Activated CD8-positive, alpha-beta memory T cell treated with anti-CD3 and anti-CD28 coated beads, Interleukin-2, amount 50 U/mL, for 48 hours (primary cell): ENCODE measurements around the gene NFKB2.

ENCODE experiments used
- DNase-seq: peaks from one replicate; pipeline ENCODE4 v3.0.0-alpha.2; 2020

NFKB2 gene

DNA sequence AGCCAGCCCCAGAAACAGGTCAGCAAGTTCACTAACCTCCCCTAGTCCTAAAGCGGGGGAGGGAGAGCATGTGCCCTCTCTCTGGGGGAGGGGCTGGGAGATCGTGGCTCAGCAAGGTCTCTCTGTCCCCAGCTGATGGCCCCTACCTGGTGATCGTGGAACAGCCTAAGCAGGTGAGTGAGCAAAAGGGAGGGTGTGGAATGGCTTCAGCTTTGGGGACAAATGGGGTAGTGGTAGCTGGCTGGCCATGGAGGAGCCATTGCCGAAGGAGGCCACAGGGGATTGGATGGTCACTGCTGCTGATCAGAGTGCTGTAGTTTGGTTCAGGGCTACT is 779 bp downstream of the NFKB2 start:
- no peak for DNase-seq

DNA sequence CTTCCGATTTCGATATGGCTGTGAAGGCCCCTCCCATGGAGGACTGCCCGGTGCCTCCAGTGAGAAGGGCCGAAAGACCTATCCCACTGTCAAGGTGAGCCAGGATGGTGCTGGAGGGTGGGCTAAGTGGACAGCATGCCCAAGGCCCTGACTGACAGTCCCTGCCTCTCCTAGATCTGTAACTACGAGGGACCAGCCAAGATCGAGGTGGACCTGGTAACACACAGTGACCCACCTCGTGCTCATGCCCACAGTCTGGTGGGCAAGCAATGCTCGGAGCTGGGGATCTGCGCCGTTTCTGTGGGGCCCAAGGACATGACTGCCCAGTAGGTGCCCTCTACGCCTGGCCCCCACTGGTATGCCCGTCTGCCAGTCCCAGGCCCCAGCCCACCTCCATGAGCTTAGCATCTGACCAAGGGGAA is 1.2 kb downstream of the NFKB2 start:
- DNase-seq: no peak

DNA sequence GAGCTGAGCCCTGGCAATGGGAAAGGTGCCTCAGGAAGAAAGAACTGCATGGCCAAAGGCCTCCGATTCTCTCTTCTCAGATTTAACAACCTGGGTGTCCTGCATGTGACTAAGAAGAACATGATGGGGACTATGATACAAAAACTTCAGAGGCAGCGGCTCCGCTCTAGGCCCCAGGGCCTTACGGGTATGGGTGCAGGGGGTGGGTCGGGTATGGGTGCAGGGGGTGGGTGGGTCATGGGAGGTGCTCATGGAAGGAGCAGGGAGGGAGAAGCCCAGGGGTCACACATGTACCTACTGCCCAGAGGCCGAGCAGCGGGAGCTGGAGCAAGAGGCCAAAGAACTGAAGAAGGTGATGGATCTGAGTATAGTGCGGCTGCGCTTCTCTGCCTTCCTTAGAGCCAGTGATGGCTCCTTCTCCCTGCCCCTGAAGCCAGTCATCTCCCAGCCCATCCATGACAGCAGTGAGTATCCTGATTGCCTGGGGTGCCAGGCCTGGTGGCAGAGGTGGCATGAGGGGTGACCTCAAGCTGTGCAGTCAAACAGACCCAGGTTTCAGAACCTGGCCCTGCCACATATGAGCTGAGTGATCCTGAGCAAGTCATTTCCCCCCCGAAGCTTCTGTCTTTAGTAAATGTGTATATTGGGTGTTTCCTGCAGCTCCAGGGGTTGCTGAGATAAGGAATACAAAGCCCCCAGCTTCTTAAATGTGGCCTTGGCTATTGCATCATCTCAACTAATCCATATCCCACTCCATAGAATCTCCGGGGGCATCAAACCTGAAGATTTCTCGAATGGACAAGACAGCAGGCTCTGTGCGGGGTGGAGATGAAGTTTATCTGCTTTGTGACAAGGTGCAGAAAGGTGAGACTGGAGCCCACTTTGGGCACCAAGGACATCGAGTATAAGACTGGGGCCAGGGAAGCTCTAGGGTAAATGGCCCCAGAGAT is 2.0 kb downstream of the NFKB2 start:
- no peak for DNase-seq

DNA sequence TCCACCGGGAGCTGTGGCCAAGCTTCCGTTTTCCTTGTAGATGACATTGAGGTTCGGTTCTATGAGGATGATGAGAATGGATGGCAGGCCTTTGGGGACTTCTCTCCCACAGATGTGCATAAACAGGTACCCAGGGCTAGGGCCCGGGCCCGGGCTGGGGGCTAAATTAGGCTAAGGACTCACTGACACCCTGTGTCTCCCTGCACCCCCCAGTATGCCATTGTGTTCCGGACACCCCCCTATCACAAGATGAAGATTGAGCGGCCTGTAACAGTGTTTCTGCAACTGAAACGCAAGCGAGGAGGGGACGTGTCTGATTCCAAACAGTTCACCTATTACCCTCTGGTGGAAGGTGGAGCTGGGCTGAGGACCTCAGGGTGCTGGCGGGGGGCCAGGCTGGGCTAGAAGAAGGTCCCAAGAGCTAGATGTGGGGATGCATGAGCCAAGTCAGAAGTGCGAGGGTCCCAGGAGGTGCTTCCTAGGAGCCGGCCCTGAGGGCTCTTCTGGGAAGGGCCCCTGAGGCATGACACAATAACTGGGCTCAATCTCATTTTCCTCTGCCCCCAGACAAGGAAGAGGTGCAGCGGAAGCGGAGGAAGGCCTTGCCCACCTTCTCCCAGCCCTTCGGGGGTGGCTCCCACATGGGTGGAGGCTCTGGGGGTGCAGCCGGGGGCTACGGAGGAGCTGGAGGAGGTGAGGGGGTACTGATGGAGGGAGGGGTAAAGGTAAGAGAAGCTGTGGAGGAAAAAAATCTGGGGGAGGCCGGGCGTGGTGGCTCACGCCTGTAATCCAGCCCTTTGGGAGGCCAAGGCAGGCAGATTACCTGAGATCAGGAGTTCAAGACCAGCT is 2.9 kb downstream of the NFKB2 start:
- no peak for DNase-seq

DNA sequence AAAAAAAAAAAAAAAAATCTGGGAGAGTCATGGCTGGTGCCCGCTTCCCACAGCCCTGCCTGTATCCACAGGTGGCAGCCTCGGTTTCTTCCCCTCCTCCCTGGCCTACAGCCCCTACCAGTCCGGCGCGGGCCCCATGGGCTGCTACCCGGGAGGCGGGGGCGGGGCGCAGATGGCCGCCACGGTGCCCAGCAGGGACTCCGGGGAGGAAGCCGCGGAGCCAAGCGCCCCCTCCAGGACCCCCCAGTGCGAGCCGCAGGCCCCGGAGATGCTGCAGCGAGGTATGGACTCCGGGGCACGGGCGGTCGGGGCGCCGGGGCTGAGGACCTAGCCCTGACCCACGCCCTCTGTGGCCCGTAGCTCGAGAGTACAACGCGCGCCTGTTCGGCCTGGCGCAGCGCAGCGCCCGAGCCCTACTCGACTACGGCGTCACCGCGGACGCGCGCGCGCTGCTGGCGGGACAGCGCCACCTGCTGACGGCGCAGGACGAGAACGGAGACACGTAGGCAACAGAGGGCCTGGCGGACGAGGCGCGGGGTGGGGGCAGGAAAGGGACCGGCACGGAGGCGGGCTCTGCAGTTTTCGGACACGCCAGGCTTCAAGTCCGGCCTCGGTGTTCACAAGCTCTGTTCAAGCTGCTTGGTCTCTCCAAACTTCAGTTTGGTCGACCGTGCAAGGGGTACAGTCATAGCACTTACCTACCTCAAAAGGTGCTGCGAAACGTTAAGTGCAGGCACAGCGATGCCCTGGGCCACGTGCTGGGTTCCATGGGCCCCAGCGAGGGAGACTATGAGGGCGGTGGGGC is 3.9 kb downstream of the NFKB2 start:
- peak; percentile 96 for DNase-seq

DNA sequence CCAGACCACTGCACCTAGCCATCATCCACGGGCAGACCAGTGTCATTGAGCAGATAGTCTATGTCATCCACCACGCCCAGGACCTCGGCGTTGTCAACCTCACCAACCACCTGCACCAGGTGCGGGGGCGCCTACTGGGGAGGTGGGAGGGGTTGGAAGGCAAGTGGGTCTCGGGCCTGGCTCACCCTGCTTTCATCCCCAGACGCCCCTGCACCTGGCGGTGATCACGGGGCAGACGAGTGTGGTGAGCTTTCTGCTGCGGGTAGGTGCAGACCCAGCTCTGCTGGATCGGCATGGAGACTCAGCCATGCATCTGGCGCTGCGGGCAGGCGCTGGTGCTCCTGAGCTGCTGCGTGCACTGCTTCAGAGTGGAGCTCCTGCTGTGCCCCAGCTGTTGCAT is 4.6 kb downstream of the NFKB2 start:
- DNase-seq: no peak

DNA sequence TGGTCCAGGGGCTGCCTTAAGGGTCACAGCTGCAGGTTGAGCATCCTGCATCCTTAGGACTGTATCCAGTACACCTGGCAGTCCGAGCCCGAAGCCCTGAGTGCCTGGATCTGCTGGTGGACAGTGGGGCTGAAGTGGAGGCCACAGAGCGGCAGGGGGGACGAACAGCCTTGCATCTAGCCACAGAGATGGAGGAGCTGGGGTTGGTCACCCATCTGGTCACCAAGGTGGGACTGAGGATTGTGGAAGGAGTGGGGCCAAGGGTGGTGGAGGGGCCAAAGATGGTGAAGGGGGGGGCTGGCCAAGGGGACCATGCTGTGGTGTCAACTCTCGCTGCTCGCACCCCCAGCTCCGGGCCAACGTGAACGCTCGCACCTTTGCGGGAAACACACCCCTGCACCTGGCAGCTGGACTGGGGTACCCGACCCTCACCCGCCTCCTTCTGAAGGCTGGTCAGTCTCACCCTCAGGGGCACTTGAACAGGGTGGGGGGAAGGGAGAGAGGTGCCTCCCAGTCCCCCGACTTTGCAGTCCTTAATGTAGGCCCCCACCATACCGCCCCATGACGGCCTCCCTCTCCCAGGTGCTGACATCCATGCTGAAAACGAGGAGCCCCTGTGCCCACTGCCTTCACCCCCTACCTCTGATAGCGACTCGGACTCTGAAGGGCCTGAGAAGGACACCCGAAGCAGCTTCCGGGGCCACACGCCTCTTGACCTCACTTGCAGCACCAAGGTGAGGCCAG is 5.3 kb downstream of the NFKB2 start:
- no peak for DNase-seq

DNA sequence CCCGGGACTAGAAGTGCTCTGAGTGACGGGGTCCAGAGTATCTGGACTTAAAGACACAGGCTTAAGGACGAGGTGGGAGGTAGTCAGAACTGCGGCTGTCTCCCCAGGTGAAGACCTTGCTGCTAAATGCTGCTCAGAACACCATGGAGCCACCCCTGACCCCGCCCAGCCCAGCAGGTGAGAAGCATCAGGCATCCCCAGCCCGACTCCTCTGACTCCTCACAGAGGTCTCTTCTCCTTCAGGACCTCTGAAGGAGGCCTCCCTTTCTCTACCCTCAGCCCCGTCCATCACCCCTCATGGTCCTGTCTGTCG is 5.8 kb downstream of the NFKB2 start:
- DNase-seq: no peak

DNA sequence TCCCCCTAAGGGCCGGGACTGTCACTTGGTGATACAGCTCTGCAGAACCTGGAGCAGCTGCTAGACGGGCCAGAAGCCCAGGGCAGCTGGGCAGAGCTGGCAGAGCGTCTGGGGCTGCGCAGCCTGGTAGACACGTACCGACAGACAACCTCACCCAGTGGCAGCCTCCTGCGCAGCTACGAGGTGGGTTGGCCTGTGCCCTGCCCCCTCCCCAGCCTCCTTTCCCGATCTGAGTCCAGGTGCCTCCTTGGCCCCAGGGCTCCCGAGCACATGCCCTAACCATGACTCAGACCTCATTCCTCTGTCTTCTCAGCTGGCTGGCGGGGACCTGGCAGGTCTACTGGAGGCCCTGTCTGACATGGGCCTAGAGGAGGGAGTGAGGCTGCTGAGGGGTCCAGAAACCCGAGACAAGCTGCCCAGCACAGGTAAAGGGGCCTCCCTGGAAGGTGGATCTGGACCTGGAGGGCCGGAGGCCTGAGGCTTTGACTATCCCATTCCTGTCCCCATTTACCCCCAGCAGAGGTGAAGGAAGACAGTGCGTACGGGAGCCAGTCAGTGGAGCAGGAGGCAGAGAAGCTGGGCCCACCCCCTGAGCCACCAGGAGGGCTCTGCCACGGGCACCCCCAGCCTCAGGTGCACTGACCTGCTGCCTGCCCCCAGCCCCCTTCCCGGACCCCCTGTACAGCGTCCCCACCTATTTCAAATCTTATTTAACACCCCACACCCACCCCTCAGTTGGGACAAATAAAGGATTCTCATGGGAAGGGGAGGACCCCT is 6.4 kb downstream of the NFKB2 start:
- DNase-seq: no peak

DNA sequence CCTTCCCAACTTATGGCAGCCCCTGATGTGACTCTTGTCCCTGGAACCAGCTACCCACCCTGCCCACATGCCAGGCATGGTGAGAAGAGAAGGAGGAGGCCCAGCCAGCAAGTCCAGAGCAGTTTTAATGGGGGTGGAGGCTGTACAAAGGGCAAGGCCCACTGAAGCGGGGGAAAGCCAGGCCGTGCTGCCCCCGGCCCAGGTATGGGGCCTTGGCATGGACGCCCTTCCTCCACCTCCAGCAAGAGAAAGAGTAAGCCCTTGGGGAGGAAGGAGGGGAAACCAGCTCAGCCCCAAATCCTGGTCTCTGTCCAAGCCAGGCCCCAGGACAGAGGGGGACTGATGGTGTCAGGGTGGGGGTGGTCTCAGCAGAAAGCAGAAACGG is 7.0 kb downstream of the NFKB2 start:
- DNase-seq: no peak

DNA sequence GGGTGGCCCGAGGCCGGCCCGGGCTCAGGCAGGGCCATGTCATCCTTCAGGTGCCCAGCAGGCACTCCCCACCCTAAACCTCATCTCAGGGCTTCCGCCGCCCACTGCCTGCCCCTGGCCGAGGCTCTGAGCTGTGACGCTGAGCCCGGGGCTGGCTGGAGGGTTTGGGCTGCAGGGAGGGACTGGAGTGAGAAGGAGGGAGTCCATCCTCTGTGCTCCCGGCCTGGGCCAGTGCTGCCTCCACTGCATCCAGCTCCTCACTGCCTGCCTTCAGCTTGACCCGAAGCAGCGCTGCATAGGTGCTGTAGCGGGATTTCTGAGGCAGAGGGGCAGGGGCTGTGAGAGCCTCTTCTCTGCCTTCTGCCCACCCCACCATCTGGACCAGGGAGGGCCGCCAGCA is 7.6 kb downstream of the NFKB2 start:
- DNase-seq: no peak

DNA sequence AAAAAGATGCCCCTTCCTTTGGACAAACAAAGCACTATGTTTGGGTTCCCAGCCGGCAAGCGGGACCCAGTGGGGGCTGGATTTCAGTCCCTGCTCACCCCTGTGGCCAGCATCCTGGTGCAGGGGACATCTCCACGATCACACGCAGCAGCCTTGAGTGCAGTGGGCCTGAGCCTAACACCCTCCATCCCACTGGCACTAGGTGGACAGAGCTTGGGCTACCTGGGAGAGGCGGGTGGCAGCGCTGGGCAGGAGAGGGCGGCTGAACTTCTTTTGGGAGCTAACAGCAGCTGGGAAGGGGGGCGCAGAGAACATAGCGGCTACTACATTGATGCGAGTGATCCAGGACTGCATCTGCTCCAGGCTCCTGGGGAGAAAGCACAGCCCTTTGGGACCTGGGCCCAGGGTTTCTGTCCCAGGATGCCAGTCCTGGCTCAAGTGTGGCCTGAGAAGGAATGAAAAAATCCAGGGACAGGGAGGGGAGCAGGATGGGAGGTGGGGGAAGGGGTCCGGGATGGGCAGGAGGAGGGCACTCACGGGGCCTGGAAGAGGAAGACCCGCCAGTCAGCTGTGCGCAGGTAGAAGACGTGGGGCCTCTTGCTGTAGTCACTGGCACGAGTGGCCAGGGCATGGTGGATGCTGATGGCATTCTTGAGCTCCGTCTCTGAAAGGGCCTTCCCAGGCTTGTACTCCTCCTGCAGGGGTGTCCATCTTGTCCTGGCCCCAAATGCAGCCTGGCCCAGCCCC is 9.0 kb downstream of the NFKB2 start:
- DNase-seq: no peak

DNA sequence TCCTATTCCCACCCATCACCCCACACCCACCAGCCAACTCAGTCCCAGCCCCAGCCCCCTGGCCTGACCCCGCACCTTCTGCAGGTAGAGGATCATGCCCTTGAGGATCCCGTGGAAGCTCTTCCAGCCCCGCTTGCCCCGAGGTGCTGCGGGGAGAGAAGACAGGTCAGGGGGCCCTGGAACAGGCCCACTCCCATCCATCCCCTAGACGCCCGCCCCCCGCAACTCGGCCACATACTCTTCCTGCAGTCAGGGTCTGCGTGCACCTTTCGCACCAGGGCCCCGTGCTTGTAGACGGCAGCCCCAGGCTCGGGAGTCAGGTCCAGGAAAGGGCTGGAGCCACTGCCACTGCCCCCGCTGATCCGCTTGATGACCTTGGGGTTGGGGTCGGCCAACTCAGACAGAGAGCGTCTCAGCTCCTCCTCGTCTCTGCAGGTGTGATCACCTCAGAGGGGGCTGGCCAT is 9.6 kb downstream of the NFKB2 start:
- no peak for DNase-seq

DNA sequence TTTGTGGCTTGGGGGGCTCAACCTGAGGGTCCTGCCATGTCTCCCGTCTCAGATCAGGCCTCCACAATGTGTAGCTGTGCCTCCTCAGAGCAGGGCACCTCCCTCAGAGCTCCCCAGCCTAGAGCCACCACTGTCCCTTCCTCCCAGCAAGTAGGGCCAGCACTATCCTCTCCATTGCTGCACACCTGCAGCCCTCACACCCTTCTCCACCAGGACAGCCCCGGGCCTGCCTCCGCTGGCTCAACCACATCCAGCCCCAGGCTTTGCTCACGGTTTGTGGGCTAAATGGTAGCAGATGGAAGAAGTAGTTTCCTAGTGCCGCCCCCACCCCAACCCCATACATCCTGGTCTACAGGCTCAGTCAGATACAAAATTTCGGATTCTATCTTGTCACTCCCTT is 10.1 kb downstream of the NFKB2 start:
- DNase-seq: no peak

DNA sequence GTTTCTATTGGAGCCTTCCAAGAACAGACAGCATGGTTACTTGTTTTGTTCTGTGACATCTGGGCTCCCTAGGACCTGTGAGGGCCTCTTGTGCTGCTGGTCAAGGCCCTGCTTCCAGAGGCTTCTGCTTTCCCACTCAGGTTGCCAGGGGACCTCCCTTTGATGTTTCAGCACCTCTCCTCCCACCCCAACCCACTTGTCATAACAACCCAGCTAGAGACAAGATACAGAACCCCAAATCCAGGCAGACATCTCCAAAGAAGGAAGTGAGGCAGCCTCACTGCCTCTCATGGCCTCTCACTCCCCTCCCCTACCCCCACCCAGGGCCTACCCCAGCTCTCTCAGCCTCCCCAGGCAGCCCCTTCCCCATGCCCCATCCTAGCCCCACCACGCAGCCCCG is 11.3 kb downstream of the NFKB2 start:
- no peak for DNase-seq

DNA sequence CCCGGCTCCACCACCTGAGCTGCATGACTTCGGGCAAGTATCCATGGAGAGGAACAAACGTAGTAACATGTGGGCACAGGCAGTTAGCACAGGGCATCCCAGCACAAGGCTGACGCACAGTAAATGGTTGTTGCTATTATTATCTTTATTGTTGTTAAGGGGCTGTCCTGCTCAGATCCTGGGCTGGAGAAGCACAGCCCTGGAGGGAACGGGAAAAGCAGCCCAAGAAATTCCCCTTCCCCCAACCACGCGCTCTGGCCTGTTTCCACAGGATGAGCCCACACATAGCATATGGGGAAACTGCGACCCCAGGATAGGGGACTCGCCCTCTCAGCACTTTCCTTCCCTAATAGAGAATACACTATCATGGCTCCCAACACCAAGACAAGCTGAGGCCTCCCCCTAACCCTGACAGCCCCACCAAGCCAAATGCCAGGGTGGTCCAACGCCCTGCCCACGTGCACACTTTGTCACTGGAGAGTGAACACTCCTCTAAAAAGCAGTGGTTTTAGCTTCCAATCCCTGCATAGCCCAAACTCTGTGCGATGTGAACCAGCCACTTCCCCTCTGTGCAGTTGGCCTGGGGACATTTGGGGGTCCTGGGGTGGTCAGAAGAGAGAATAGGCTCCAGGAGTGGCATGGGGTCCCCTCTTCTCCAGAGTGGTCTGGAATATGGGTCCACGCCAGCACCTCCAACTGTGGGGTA is 12.1 kb downstream of the NFKB2 start:
- no peak for DNase-seq

DNA sequence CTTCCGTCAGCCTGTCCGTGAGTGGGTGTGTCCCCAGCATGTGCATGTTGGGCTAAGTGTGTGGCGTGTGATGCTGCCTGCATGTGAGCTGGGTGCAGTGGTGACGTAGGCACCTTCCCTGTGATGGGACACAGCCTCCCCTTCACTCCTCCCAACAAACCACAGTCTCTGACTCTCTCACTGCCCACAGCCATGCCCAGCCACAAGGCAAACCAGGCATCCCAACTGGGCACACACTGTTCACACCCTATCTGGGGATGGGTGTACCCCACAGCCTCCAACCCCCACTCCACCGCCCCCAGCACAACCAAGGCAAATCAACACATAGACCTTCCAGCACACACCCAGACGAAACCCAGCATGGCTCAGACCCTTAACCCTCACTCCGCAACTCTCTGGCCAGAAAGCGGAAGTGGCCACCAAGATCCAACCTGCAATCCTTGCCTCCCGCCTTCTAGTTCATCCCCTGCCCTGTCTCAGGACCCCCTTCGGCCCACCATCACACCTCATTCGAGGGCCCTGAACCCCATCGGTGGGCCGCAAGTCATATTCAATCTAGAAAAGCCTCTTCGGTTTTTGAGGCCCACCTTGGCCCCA is 12.7 kb downstream of the NFKB2 start:
- DNase-seq: peak; percentile 60

DNA sequence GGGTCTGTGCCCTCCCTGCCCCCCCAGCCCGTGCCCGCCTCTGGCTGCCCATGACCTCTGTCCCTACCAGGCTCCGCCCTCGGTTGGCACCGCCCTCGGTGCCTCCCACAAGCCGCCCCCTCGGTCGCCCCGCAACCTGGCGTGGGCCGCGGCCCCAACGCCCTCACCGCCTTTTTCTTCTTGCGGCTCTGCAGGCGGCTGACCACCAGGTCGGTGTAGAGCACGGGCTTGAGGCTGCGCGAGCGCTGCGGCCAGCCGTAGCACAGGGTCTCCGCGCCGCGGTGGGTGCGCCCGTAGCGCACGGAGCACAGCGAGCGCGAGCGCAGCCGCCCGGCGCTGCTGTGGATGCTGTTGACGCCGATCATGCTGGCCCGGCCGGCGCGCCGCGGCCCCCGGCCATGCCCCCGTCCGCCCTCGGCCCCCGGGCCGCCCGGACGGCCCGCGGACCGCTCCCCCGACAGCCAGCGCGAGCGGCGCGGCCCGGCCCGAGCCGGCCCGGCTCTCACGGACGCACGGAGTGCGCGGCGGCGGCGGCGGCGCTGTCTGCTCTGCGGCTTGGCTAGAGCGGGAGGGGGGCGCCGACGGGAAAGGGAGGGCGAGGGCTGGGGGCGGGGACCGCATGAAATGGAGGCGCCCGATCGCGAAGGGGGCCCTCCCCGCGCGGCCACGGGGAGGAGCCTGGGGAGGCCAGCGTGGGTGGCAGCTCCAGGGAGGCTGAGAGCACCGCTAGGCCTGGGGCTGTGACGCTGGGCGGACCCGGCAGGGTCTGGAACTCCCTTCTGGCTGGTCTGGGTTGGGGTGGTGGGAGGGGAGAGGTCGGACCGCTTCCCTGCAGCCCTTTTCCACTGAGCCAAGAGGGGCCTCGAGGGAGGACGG is 13.5 kb downstream of the NFKB2 start:
- DNase-seq: peak; percentile 87
